GM12891 (cell line): ENCODE results near the gene SLC25A52.
"Not testable (repeated sequence)": the region's sequence is repeated elsewhere in the genome, so short reads cannot be mapped to it uniquely, and the experiment has no call there.

ENCODE experiments used
- POLR2A ChIP-seq: IDR thresholded peaks from 2 replicates; pipeline ENCODE4 v1.6.1; 2011; ENCODE audit warnings: low read depth, low read length, control low read depth
- POLR2AphosphoS5 ChIP-seq: IDR thresholded peaks from 2 replicates; pipeline ENCODE4 v1.6.1; 2011; ENCODE audit warnings: low read depth, low read length, control low read depth
- SPI1 ChIP-seq: IDR thresholded peaks from 2 replicates; pipeline ENCODE4 v1.6.1; 2011; ENCODE audit warnings: low read depth, low read length, control low read depth
- TAF1 ChIP-seq: IDR thresholded peaks from 2 replicates; pipeline ENCODE4 v1.6.1; 2011; ENCODE audit warnings: low read depth, low read length, control low read depth

GRCh38 chr18:31743600-31743999 lies 17.1 kb downstream of the SLC25A52 start:
- TF ChIP-seq POLR2A, POLR2AphosphoS5, SPI1, TAF1: not testable (repeated sequence)
